GM18502 (cell line): Measurements from ENCODE around the gene RHBDL1.
"Not testable (repeated sequence)": the region's sequence is repeated elsewhere in the genome, so short reads cannot be mapped to it uniquely, and the experiment has no call there.

Experiments used
- ATAC-seq: cut with Tn5 transposase; IDR thresholded peaks from one replicate; pipeline ENCODE4 v1.9.1; 2021; ENCODE audit warnings: mild to moderate bottlenecking; ENCODE audit not compliant: unreplicated experiment, poor library complexity

RHBDL1 gene

GRCh38 chr16:684071-684794, 8.8 kb downstream of the RHBDL1 start, which contains the start of gene JMJD8:
TSS of gene JMJD8 (minus strand) at chr16:684334. CDS start at chr16:684319, 15 bp downstream.
- peak; percentile 68 for ATAC-seq

- ATAC-seq, result no peak
Measured at GRCh38 chr16:684961-685696, 9.7 kb downstream of the RHBDL1 start.

GRCh38 chr16:685967-686366, 10.5 kb downstream of the RHBDL1 start:
- ATAC-seq, result no peak

GRCh38 chr16:686459-687260, 11.2 kb downstream of the RHBDL1 start:
- ATAC-seq, result no peak

GRCh38 chr16:687499-687898, 12.0 kb downstream of the RHBDL1 start:
- no peak for ATAC-seq

GRCh38 chr16:689175-689897, 13.9 kb downstream of the RHBDL1 start:
- ATAC-seq, result no peak

- not testable (repeated sequence) for ATAC-seq
Measured at GRCh38 chr16:691242-691641, 15.8 kb downstream of the RHBDL1 start.

- ATAC-seq, result no peak
Measured at GRCh38 chr16:692356-693108, 17.1 kb downstream of the RHBDL1 start.

- ATAC-seq, result no peak
Measured at GRCh38 chr16:693364-693763, 17.9 kb downstream of the RHBDL1 start.

GRCh38 chr16:693766-694165, 18.3 kb downstream of the RHBDL1 start:
- no peak for ATAC-seq

- no peak for ATAC-seq
Measured at GRCh38 chr16:694187-694862, 18.9 kb downstream of the RHBDL1 start.

GRCh38 chr16:694863-695354, 19.4 kb downstream of the RHBDL1 start:
- ATAC-seq, result no peak

GRCh38 chr16:695355-696089, 20.1 kb downstream of the RHBDL1 start:
- ATAC-seq, result no peak

- no peak for ATAC-seq
Measured at GRCh38 chr16:698911-699671, 23.6 kb downstream of the RHBDL1 start.

- no peak for ATAC-seq
Measured at GRCh38 chr16:700684-701584, 25.5 kb downstream of the RHBDL1 start.

GRCh38 chr16:702341-702740, 26.9 kb downstream of the RHBDL1 start:
- ATAC-seq, result no peak
